Muscle of leg (tissue), 11 donors: Measurements from ENCODE around the gene KRT85. TPM values are rescaled to one million over a fixed set of nuclear protein-coding genes. Genes with fewer than 3 reads are reported as not detected.
"Not testable (repeated sequence)": the region's sequence is repeated elsewhere in the genome, so short reads cannot be mapped to it uniquely, and the experiment has no call there.

Experiments used
- DNase-seq: peaks from one replicate; pipeline ENCODE4 v3.0.0; 2013
- H3K27ac ChIP-seq: one replicate; pipeline ENCODE4 v1.5.1; 2013; ENCODE audit warnings: mild to moderate bottlenecking, low read length, control low read depth
- H3K27me3 ChIP-seq: one replicate; pipeline ENCODE4 v1.6.1; 2013; ENCODE audit warnings: low read length; ENCODE audit not compliant: control insufficient read depth, insufficient read depth
- H3K36me3 ChIP-seq: one replicate; pipeline ENCODE4 v1.6.1; 2013; ENCODE audit warnings: low read length; ENCODE audit not compliant: control insufficient read depth, insufficient read depth
- H3K4me1 ChIP-seq: one replicate; pipeline ENCODE4 v1.6.1; 2013; ENCODE audit warnings: low read length; ENCODE audit not compliant: control insufficient read depth, insufficient read depth
- H3K4me3 ChIP-seq: one replicate; pipeline ENCODE4 v1.5.1; 2013; ENCODE audit warnings: low read length, control low read depth
- H3K9me3 ChIP-seq: replicated peaks from 2 replicates; pipeline ENCODE4 v1.6.1; 2013; ENCODE audit warnings: low read depth, low read length; ENCODE audit not compliant: control insufficient read depth
- WGBS: methylation state at CpG from one replicate; pipeline ENCODE4 v1.1.5; 2013; ENCODE audit warnings: missing lambda C conversion rate; ENCODE audit not compliant: insufficient coverage; 5-methylcytosine and 5-hydroxymethylcytosine counted together
- polyA plus RNA-seq, 8 donors: library from polyadenylated mRNA; unstranded; fragments of 120-200 nt; gene quantifications; one replicate each; pipeline versions ENCODE4 v1.2.1 to v1.2.3, GENCODE V29; 2013; ENCODE audit warnings: inconsistent platforms in 1 of 8, low replicate concordance in 1 of 8; ENCODE audit not compliant: insufficient read length in 8 of 8, insufficient read depth in 1 of 8
- total RNA-seq: library from RNA; stranded (reverse); fragments of 120-200 nt; gene quantifications from one replicate; pipeline ENCODE4 v1.2.4, GENCODE V29; 2013

Gene KRT85
- total and polyA plus RNA-seq, 9 donors, result not detected

DNA sequence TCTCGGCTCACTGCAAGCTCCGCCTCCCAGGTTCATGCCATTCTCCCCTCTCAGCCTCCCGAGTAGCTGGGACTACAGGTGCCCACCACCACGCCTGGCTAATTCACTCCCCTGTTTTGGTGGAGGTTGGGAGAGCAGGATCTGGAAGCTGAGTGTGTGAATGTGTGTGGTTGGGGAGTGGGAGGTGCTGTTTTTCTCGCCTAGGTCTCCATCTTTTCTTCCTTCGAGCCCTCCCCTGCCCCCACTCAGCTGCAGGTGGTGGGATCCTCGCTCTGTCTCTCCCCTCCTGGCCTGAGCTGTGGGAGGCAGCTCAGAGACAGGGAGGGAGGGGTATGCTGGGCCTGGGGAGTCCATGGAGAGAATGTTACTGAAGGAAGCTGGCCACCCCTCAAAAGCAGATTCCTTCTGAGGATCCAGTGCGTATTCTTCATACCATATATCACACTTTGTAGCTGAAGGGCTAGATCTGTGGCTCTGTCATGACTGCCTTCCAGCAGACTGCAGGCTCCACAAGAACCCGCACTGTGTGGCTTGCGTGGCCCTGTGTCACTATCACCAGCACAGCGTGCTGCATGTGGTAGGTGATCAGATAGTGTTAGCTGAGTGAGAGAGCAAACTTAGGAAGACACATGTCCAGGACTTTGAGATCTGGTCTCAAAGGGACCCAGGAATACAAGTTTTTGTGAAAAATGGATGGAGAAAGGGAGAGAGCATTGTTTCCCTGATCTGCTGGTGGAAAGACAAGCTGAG lies 48.9 kb downstream of the KRT85 start:
- DNase-seq, result no peak
- H3K27me3 ChIP-seq, result peaks cover 47% of the 10 kb centered on the region
- H3K4me1 ChIP-seq, result peaks cover 7% of the 10 kb centered on the region
- no peaks in the 10 kb centered on the region for H3K36me3 ChIP-seq
- H3K4me3 ChIP-seq, result no peak overlapping the region
- 75% methylated on average over 2 of the region's 11 CpGs for WGBS
- no peak overlapping the region for H3K27ac ChIP-seq
- H3K9me3 ChIP-seq, result no peaks in the 10 kb centered on the region

DNA sequence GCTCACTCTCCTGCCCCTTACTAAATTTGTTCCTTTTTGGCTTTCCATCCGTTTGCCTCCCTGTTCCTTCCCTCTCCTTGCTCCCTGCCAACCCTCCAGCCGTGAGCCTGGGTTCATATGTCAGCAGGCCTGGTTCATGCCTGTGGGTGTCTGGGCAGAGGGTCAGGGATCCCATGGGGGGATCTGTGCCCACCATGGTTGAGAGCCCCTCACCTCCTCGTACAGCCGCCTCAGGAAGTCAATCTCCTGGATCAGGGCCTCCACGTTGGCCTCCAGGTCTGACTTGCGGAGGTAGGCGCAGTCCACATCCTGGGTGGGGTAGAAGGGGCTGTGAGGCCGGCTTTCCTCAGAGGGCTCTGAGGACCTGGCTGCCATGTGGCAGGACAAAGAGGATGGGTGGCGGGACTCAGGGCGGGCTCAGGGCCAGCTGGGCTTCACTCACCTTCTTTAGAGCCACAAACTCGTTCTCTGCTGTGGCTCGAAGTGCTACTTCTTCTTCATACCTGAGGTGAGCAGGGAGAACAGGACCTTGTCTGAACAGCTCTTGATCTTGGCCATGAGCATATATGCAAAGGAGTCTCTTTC lies 49.7 kb downstream of the KRT85 start:
- DNase-seq, result no peak
- WGBS, result 86% methylated on average over 8 of the region's 12 CpGs
- H3K4me1 ChIP-seq, result peaks cover 7% of the 10 kb centered on the region

DNA sequence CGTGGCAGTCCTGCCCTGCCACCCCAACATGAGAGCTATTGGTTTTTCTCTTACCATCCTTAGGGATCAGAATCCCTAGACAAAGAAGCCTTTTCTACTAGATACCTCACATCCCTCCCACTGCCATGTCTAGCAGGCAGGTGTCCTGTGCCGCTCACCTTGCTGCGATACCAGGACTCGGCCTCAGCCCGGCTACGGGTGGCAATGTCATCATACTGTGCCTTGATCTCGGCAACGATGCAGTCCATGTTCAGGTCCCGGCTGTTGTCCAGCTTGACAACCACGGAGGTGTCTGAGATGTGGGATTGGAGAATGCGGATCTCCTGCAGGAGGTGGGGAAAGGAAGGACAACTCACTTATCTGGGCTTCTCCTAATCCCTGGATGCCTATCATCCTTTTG lies 50.6 kb downstream of the KRT85 start:
- Histone ChIP-seq H3K36me3 (no peaks in the 10 kb centered on the region), H3K4me3 (no peak overlapping the region), H3K27ac (no peak overlapping the region), H3K27me3 (peaks cover 42% of the 10 kb centered on the region), H3K4me1 (peaks cover 11% of the 10 kb centered on the region), H3K9me3 (no peaks in the 10 kb centered on the region)
- WGBS, result 82% methylated on average over 8 of the region's 11 CpGs
- no peak for DNase-seq

More for the DNA sequence above, 49.7 kb downstream of the KRT85 start:
- no peaks in the 10 kb centered on the region for H3K9me3 ChIP-seq
- peaks cover 43% of the 10 kb centered on the region for H3K27me3 ChIP-seq
- no peaks in the 10 kb centered on the region for H3K36me3 ChIP-seq
- no peak overlapping the region for H3K4me3 ChIP-seq
- H3K27ac ChIP-seq, result no peak overlapping the region

- H3K4me3 ChIP-seq, result no peak overlapping the region
- H3K27me3 ChIP-seq, result peaks cover 41% of the 10 kb centered on the region
- H3K9me3 ChIP-seq, result no peaks in the 10 kb centered on the region
- no peaks in the 10 kb centered on the region for H3K36me3 ChIP-seq
- H3K27ac ChIP-seq, result no peak overlapping the region
- H3K4me1 ChIP-seq, result peaks cover 11% of the 10 kb centered on the region
- 77% methylated on average over 9 of the region's 9 CpGs for WGBS
- no peak for DNase-seq
Observed at GRCh38 chr12:52316290-52316689, 51.0 kb downstream of the KRT85 start.

GRCh38 chr12:52315721-52316120 lies 51.6 kb downstream of the KRT85 start:
- Histone ChIP-seq H3K4me1 (peaks cover 14% of the 10 kb centered on the region), H3K27me3 (peaks cover 38% of the 10 kb centered on the region)
- H3K4me3 ChIP-seq, H3K9me3 ChIP-seq, DNase-seq, H3K27ac ChIP-seq, H3K36me3 ChIP-seq: not testable (repeated sequence)
- WGBS, result 25% methylated on average over 2 of the region's 9 CpGs

DNA sequence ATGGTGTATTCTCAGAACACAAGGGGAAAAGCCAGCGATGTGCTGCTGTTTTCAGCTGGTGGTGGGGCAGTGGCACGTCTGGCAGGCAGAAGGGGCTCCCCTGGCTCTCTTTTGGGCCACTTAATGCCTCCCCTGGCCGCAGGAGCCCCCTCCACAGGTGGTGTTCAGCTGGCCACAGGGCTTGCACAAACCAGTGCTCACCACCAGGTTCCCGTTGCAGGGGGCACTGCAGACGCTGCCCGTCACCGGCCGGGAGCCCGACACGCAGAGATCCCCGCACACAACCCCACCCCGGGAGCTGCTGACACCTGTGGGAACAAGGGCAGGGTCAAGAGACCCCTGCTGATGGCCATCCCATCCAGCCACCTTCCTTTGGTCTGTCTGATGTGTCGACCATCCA lies 52.8 kb downstream of the KRT85 start:
- H3K9me3 ChIP-seq, result no peaks in the 10 kb centered on the region
- peaks cover 26% of the 10 kb centered on the region for H3K4me1 ChIP-seq
- H3K27ac ChIP-seq, result no peak overlapping the region
- H3K27me3 ChIP-seq, result peaks cover 36% of the 10 kb centered on the region
- H3K36me3 ChIP-seq, result no peaks in the 10 kb centered on the region
- no peak overlapping the region for H3K4me3 ChIP-seq
- DNase-seq, result no peak
- 63% methylated on average over 12 of the region's 13 CpGs for WGBS

- H3K27ac ChIP-seq, result no peak overlapping the region
- H3K36me3 ChIP-seq, result no peaks in the 10 kb centered on the region
- H3K4me3 ChIP-seq, result no peak overlapping the region
- no peak for DNase-seq
- H3K27me3 ChIP-seq, result peaks cover 38% of the 10 kb centered on the region
- peaks cover 32% of the 10 kb centered on the region for H3K4me1 ChIP-seq
- WGBS, result 72% methylated on average over 7 of the region's 9 CpGs
- H3K9me3 ChIP-seq, result no peaks in the 10 kb centered on the region
Observed at GRCh38 chr12:52313926-52314325, 53.4 kb downstream of the KRT85 start.

- no peak for DNase-seq
- H3K27me3 ChIP-seq, result peaks cover 41% of the 10 kb centered on the region
- H3K36me3 ChIP-seq, result no peaks in the 10 kb centered on the region
- H3K4me1 ChIP-seq, result peaks cover 36% of the 10 kb centered on the region
- WGBS, result 95% methylated on average over 2 of the region's 3 CpGs
- H3K9me3 ChIP-seq, result no peaks in the 10 kb centered on the region
- H3K4me3 ChIP-seq, result no peak overlapping the region
- no peak overlapping the region for H3K27ac ChIP-seq
Observed at GRCh38 chr12:52313461-52313860, 53.8 kb downstream of the KRT85 start.

DNA sequence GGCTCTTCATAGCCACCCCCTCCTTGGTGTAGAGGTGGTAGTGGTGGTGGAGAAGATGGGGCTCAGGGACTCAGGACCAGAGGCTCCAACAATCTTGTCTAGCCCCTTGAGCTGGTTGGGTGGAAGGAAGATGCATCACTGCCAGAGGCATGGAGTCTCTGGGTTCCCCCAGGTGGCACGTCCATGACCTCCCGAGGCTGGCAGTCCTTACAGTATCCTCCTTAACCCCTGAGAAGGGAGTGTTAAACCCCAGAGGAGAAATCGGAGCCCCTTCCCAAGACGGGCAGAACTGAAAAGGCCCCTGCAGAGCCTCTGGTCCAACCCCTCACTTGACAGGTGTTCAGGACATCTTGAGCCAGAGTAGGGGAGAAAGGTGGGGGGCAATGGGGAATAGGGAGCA lies 55.2 kb downstream of the KRT85 start:
- Histone ChIP-seq H3K27ac (no peak overlapping the region), H3K9me3 (no peaks in the 10 kb centered on the region), H3K36me3 (no peaks in the 10 kb centered on the region), H3K4me1 (peaks cover 47% of the 10 kb centered on the region), H3K27me3 (peaks cover 49% of the 10 kb centered on the region), H3K4me3 (no peak overlapping the region)
- no peak for DNase-seq
- WGBS, result no CpG with 5 or more reads among the region's 4 CpGs

- H3K9me3 ChIP-seq, result no peaks in the 10 kb centered on the region
- no peaks in the 10 kb centered on the region for H3K36me3 ChIP-seq
- 77% methylated on average over 2 of the region's 3 CpGs for WGBS
- peaks cover 53% of the 10 kb centered on the region for H3K4me1 ChIP-seq
- DNase-seq, result peak; percentile 49
- H3K27ac ChIP-seq, result peak overlapping the region; percentile 72
- H3K4me3 ChIP-seq, result no peak overlapping the region
- peaks cover 53% of the 10 kb centered on the region for H3K27me3 ChIP-seq
Observed at GRCh38 chr12:52311285-52311648, 56.0 kb downstream of the KRT85 start.
